GM21737 (cell line): ENCODE results near the gene FBXO44.
"Not testable (repeated sequence)": the region's sequence is repeated elsewhere in the genome, so short reads cannot be mapped to it uniquely, and the experiment has no call there.

Experiments used
- ATAC-seq: cut with Tn5 transposase; IDR thresholded peaks from one replicate; pipeline ENCODE4 v1.9.1; 2021; ENCODE audit warnings: mild to moderate bottlenecking, moderate library complexity; ENCODE audit not compliant: unreplicated experiment

Gene FBXO44

GRCh38 chr1:11638121-11638520 is 16.6 kb upstream of the FBXO44 start:
- no peak for ATAC-seq

DNA sequence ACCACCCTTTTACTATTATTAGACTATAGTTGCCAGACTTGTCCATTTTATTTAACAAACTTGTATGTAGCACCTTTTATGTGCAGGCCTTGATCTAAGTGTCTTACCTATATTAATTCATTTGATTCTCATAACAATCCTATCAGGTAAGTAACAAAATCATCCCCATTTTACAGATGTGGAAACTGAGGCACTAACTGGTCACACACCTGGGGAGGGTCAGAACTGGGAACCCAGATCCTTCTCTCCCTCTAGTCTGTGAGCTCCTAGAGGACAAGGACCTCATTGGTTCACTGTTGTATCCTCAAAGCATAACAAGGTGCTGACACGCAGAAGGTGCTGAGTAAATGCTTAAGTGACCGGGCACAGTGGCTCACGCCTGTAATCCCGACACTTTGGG is 15.3 kb upstream of the FBXO44 start:
- no peak for ATAC-seq

DNA sequence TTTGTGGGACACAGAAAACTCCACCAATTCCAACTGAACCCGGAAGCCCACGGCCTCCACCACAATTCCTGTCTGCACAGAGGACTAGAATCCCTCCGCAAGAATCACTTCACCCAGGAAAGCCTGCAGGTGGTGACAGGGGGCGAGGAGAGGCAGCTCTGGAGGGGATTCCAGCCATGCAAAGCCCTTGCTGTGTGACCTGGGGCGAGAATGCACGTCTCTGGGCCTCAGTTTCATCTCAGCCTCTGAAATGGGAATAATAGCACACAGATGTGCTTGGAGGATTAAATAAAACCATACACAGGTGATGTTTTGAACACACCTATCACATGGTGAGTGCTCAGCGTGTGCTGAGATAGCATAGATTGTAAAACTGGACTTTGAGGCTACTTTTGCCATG is 14.6 kb upstream of the FBXO44 start:
- ATAC-seq = no peak

DNA sequence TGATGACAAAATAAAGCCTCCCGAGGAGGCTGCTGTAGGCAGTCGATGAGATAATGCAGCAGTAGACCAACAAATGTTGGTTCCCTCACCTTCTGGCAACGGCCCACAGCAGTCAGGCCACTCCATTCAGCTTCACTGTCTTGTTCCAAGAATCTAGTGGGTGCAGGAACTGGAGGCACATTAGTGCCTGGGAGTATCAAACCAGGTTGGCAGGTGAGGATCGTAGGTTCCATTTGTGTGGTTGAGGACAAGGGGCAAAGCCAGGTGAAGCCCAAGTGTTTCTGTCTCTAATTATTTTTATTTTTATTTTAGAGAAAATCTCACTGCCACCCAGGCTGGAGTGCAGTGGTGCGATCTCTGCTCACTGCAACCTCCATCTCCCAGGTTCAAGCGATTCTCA is 13.7 kb upstream of the FBXO44 start:
- no peak for ATAC-seq

- ATAC-seq = no peak
Observed at GRCh38 chr1:11641776-11642305, 12.8 kb upstream of the FBXO44 start.

DNA sequence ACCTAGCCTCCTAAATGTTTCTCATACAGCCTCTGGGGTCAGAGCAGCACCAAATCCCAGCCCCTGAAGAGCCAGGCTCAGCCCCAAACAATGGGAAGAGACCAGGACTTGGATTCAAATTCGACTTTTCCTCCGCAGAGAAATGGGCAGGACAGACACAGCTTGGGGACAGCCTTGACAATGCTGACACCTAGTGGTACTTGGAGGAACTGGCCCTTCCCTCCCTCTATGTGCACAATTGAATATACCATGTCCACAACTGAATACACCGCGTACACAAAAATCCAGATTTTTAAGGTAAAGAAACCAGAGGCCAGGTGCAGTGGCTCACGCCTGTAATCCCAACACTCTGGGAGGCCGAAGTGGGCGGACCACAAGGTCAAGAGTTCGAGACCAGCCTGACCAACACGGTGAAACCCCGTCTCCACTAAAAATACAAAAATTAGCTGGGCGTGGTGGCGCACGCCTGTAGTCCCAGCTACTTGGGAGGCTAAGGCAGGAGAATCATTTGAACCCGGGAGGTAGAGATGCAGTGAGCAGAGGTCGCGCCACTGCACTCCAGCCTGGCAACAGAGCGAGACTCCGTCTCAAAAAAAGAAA is 12.2 kb upstream of the FBXO44 start:
- ATAC-seq = not testable (repeated sequence)

DNA sequence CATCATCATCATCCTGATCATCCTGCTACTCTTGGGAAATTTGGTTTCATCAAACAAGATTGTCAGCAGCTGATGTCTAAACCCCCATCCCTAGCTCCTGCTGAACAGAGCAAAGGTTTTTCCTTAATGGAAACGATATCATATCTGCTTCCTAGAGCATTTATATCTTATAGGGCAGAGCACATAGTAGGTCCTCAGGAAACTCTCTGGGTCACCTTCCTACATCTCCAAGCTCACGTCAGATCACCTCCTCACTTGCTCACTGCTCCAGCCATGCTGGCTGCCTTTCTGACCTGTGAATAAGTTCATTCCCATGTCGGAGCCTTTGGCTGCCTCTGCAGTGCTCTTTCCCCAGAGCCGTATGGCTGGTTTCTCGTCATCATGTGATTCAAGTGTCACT is 10.9 kb upstream of the FBXO44 start:
- ATAC-seq = no peak

DNA sequence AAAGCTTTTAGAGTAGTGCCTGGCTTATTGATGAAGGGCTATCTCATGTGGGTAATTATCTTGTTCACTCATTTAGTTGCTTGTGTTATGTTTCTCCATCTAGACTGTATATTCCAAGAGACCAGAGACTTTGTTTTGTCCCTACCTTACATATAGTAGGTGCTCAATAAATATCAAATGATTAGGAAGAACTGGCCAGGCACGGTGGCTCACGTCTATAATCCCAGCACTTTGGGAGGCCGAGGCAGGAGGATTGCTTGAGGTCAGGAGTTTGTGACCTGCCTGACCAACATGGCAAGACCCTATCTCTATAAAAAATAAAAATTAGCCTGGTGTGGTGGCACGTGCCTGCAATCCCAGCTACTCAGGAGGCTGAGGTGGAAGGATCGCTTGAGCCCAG is 9.4 kb upstream of the FBXO44 start:
- no peak for ATAC-seq

DNA sequence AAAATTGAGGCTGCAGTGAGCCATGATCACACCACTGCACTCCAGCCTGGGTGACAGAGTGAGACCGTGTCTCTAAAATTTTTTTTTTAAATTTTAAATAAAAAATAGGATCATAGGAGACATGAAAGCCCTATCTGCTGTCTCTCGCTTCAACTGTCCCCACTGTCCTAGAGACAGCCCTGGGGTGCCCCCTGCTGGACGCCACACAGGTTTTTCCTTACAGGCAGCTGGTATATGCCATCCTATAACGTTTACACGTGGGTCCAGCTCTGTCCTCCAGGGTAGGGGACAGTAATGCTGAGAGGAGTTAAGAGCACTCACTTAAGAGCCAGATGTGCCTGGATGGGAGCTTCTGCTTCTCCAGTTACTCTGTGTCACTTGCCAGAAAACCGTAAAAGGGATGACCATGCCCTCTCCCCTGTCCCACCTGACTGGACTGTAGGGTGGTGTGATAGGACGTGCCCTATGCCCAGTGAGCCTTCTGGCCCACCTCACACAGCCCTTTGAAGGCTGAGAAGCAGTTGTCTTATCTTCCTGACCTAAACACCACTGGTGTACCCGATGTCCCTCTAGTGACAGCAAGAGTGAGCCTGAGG is 8.9 kb upstream of the FBXO44 start:
- ATAC-seq = no peak

GRCh38 chr1:11646317-11646716 is 8.4 kb upstream of the FBXO44 start:
- ATAC-seq = no peak

GRCh38 chr1:11647333-11647732 is 7.3 kb upstream of the FBXO44 start:
- ATAC-seq = no peak

- ATAC-seq = no peak
Observed at GRCh38 chr1:11648039-11648438, 6.6 kb upstream of the FBXO44 start.

DNA sequence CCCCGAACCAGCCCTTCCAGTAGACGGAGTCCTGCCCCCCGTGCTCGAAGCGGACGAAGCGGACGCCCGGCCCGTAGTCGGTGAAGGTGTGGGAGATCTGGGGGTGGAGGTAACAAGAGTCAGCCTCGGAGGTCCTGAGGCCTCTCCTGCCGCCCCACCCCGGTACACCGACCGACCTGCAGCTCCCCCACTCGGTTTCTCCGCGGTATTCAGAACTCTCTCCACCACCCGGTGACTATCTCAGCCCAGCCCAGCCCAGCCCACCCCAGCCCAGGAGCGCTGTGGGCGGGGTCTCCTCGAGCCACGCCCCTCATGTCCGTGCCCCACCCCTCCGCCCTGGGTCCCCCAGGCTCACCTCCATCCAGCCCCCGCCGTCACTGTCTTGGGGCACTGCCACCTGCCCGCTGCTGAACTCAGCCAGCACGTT is 5.9 kb upstream of the FBXO44 start:
- no peak for ATAC-seq

- no peak for ATAC-seq
Observed at GRCh38 chr1:11649237-11649623, 5.4 kb upstream of the FBXO44 start.

- ATAC-seq = no peak
Observed at GRCh38 chr1:11649624-11650330, 4.9 kb upstream of the FBXO44 start.

DNA sequence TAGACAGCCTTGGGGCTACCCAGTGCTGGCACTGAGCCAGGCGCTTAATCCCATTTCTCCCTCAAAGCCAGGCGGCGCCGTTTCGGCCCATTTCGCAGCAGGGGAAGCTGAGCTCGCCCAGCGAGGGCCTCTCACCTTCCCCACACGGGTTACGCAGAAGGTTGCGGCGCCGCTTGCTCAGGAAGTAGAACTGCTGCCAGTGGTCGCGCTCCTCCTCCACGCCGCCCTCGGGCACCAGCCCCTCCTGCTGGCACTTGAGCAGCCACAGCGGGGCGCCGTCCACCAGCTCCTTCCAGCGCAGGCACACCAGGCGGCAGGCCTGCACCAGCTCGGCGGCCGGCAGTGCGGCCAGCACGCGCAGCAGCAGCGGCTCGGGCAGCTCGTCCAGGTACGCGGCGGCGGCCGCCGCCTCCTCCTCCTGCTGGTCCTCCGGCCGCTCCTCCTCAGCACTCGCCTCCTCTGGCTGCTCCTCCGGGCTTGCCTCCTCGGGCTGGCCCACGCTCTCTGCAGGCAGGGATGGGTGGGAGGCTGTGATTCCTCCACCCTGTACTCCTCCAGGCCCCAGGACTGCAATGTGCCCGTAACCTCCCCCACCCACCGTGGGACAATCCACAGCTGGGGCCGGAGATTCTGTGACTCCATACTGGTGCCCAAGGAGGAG is 4.2 kb upstream of the FBXO44 start:
- ATAC-seq = no peak

- no peak for ATAC-seq
Observed at GRCh38 chr1:11651017-11651416, 3.7 kb upstream of the FBXO44 start.

DNA sequence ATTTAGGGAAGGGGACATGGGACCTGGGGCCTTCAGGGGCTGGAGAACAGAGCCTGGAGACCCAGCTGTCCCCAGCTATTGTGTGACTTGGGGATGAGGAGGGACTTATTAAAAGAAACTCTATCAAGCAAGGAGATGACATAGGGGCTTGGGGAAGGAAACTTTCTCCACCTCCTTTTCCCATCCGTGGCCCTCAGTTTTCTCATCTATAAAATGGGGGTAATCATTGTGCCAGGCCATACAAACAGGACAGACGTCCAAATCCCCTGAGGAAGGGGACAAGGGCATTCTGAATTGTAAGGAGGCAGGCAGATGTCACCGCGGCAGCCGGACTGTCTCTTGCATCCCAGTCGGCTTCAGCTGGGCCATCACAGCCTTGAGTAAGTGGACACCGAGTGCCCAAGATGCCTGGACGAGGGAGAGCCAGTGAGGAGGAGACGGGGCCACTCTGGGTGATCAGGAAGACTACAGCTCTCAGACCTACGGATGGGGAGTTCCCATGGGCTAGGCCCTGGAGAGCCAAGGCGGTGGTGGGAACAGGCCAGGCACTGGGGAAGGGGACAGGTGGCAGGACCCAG is 2.4 kb upstream of the FBXO44 start:
- ATAC-seq = no peak

- no peak for ATAC-seq
Observed at GRCh38 chr1:11653101-11653860, 1.4 kb upstream of the FBXO44 start.

- ATAC-seq = no peak
Observed at GRCh38 chr1:11653861-11654136, 878 bp upstream of the FBXO44 start.
